ENCODE measurements around the gene SLC39A11. TPM values are rescaled to one million over a fixed set of nuclear protein-coding genes. Genes with fewer than 3 reads are reported as not detected.

The SLC39A11 gene
- total and polyA plus RNA-seq, 4 donors, result 9.3 to 49.3 (median 24.7) TPM

DNA sequence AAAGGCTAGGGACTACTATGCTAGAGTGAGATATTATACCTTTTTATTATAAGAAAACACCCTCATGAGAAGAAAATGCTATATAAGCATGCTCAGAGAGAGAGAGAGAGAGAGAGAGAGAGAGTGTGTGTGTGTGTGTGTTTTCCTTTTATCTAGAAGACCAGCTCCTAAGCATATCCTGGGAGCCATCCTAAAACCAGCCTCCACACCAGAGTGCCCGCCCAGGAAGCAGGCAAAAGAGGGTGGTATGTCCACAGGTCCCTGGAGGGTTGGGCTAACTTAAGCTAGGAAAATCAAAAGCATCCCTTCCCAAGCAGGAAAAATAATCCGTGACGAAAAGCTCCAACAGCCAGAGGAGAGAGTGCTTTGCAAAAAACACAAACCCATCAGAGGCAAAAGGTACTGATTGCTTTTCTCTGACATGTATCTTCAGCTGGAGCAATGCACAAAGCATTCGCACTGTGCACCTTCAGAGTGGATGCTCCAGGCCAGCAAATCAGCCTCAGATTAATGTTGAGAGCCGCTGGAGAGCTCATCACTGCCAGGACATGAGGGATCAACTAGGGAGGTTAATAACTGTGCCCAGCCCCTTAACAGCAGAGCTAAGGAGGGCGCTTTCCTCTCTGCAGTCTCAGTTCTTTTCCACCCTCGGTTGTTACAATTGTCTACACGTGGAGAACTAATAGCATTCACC lies 125.1 kb downstream of the SLC39A11 start:
- TF ChIP-seq CTCF (IDR thresholded peaks at IDR 0.05; ENCODE audit: control extremely low read depth, extremely low read depth), result no peak
- H3K27me3 ChIP-seq (ENCODE audit: control insufficient read depth in 3 of 3, insufficient read depth in 3 of 3, low read length in 2 of 3), result no peaks in the 10 kb centered on the region
- no peaks in the 10 kb centered on the region for H3K9me3 ChIP-seq (ENCODE audit: control insufficient read depth in 4 of 4, insufficient read depth in 3 of 4, low read length in 3 of 4)
- ATAC-seq (ENCODE audit: insufficient read depth, low FRiP score), result no peak
- DNase-seq, result no peak
- 81 to 90% methylated on average over 8 of the region's 8 CpGs for WGBS, 2 donors
- H3K9ac ChIP-seq (ENCODE audit: insufficient read depth in 1 of 2, low read length in 2 of 2), result no peak overlapping the region
- H3K36me3 ChIP-seq (ENCODE audit: control insufficient read depth in 4 of 4, insufficient read depth in 4 of 4, low read length in 4 of 4), result no peaks in the 10 kb centered on the region
- no peak overlapping the region for H3K27ac ChIP-seq (ENCODE audit: low read depth in 1 of 2, low read length in 1 of 2)
- no peak overlapping the region for H3K4me3 ChIP-seq
- H3K4me1 ChIP-seq (ENCODE audit: control insufficient read depth in 5 of 5, insufficient read depth in 5 of 5, low read length in 5 of 5), result peaks cover 0 to 3% (median 0%) of the 10 kb centered on the region in 5 donors

DNA sequence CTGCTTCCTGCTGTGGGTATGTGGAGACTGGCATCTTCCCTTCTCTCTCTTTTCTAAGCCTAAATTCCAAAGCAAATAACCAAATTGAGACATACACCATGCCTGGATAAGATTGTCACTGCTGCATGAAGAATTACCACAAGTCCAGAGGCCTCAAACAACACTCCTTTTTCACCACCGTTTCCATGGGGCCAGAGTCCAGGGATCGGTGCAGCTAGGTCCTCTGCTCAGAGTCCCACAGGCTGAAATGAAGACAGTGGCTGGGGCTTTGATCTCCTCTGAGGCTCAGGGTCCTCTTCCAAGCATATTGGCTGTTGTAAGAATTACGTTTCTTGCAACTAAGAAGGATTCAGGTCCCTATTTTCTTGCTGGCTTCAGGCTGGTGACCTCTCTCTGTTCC lies 130.4 kb downstream of the SLC39A11 start:
- H3K4me1 ChIP-seq (ENCODE audit: control insufficient read depth in 5 of 5, insufficient read depth in 5 of 5, low read length in 5 of 5), result no peaks in the 10 kb centered on the region
- no peak overlapping the region for H3K4me3 ChIP-seq
- H3K27me3 ChIP-seq (ENCODE audit: control insufficient read depth in 3 of 3, insufficient read depth in 3 of 3, low read length in 2 of 3), result no peaks in the 10 kb centered on the region
- no peaks in the 10 kb centered on the region for H3K36me3 ChIP-seq (ENCODE audit: control insufficient read depth in 4 of 4, insufficient read depth in 4 of 4, low read length in 4 of 4)
- DNase-seq, result no peak
- no peak overlapping the region for H3K27ac ChIP-seq (ENCODE audit: low read depth in 1 of 2, low read length in 1 of 2)
- 86 to 87% methylated on average over 3 of the region's 3 CpGs for WGBS, 2 donors
- peaks cover 0 to 4% (median 0%) of the 10 kb centered on the region in 4 donors for H3K9me3 ChIP-seq (ENCODE audit: control insufficient read depth in 4 of 4, insufficient read depth in 3 of 4, low read length in 3 of 4)
- TF ChIP-seq CTCF (IDR thresholded peaks at IDR 0.05; ENCODE audit: control extremely low read depth, extremely low read depth), result no peak
- H3K9ac ChIP-seq (ENCODE audit: insufficient read depth in 1 of 2, low read length in 2 of 2), result no peak overlapping the region
- ATAC-seq (ENCODE audit: insufficient read depth, low FRiP score), result no peak

GRCh38 chr17:72955391-72956140 lies 136.9 kb downstream of the SLC39A11 start:
- Histone ChIP-seq H3K4me3 (no peak overlapping the region), H3K27ac (ENCODE audit: low read depth in 1 of 2, low read length in 1 of 2) (no peak overlapping the region), H3K9ac (ENCODE audit: insufficient read depth in 1 of 2, low read length in 2 of 2) (no peak overlapping the region), H3K4me1 (ENCODE audit: control insufficient read depth in 5 of 5, insufficient read depth in 5 of 5, low read length in 5 of 5) (peaks cover 0 to 1% (median 0%) of the 10 kb centered on the region in 5 donors), H3K27me3 (ENCODE audit: control insufficient read depth in 3 of 3, insufficient read depth in 3 of 3, low read length in 2 of 3) (no peaks in the 10 kb centered on the region), H3K36me3 (ENCODE audit: control insufficient read depth in 4 of 4, insufficient read depth in 4 of 4, low read length in 4 of 4) (no peaks in the 10 kb centered on the region), H3K9me3 (ENCODE audit: control insufficient read depth in 4 of 4, insufficient read depth in 3 of 4, low read length in 3 of 4) (no peaks in the 10 kb centered on the region)
- 86 to 87% methylated on average over 20 of the region's 20 CpGs for WGBS, 2 donors
- TF ChIP-seq CTCF (IDR thresholded peaks at IDR 0.05; ENCODE audit: control extremely low read depth, extremely low read depth), result no peak
- DNase-seq, result no peak
- no peak for ATAC-seq (ENCODE audit: insufficient read depth, low FRiP score)

All from lung (tissue), 12 donors.